Endodermal cell (in vitro differentiated cells): Measurements from ENCODE around the gene CELF2. TPM values are rescaled to one million over a fixed set of nuclear protein-coding genes. Genes with fewer than 3 reads are reported as not detected.

ENCODE experiments used
- DNase-seq: peaks from one replicate; pipeline ENCODE4 v3.0.0-alpha.2; 2017
- H3K27ac ChIP-seq: 2 replicates; pipeline ENCODE4 v1.5.1; 2013; ENCODE audit warnings: mild to moderate bottlenecking, low read depth, low read length, moderate library complexity
- H3K27me3 ChIP-seq: 2 replicates; pipeline ENCODE4 v1.6.1; 2013; ENCODE audit warnings: mild to moderate bottlenecking, low read length, moderate library complexity; ENCODE audit not compliant: insufficient read depth, control insufficient read depth, poor library complexity, severe bottlenecking
- H3K36me3 ChIP-seq: 2 replicates; pipeline ENCODE4 v1.7.0; 2013; ENCODE audit warnings: mild to moderate bottlenecking, low read length, moderate library complexity; ENCODE audit not compliant: control insufficient read depth, insufficient read depth
- H3K4me1 ChIP-seq: one replicate; pipeline ENCODE4 v1.7.0; 2013; ENCODE audit warnings: low read length; ENCODE audit not compliant: control insufficient read depth, insufficient read depth
- H3K4me3 ChIP-seq: 2 replicates; pipeline ENCODE4 v1.5.1; 2013; ENCODE audit warnings: mild to moderate bottlenecking, low read length, moderate library complexity
- H3K9ac ChIP-seq: 2 replicates; pipeline ENCODE4 v1.6.1; 2013; ENCODE audit warnings: mild to moderate bottlenecking, low read length, moderate library complexity; ENCODE audit not compliant: poor library complexity, severe bottlenecking; ENCODE audit errors: extremely low read depth
- H3K9me3 ChIP-seq: 2 replicates; pipeline ENCODE4 v1.6.1; 2013; ENCODE audit warnings: mild to moderate bottlenecking, low read length, moderate library complexity; ENCODE audit not compliant: control insufficient read depth
- H3K27ac Mint-ChIP-seq: 2 replicates; pipeline ENCODE4 v1.8.0; 2020; ENCODE audit warnings: mixed read lengths
- H3K27me3 Mint-ChIP-seq: 2 replicates; pipeline ENCODE4 v1.8.0; 2021; ENCODE audit warnings: mild to moderate bottlenecking, mixed read lengths; ENCODE audit not compliant: insufficient read depth
- H3K36me3 Mint-ChIP-seq: 2 replicates; pipeline ENCODE4 v1.8.0; 2020; ENCODE audit warnings: low read depth, mixed read lengths
- H3K4me1 Mint-ChIP-seq: 2 replicates; pipeline ENCODE4 v1.8.0; 2020; ENCODE audit warnings: mixed read lengths
- H3K4me3 Mint-ChIP-seq: 2 replicates; pipeline ENCODE4 v1.8.0; 2020; ENCODE audit warnings: mild to moderate bottlenecking, moderate library complexity, mixed read lengths
- H3K9me3 Mint-ChIP-seq: 2 replicates; pipeline ENCODE4 v1.8.0; 2020; ENCODE audit warnings: mild to moderate bottlenecking, mixed read lengths
- CTCF ChIP-seq: fragments of 200-600 bp; sonication (generic); conservative IDR thresholded peaks from 2 replicates; pipeline ENCODE4 v1.5.0; 2021; ENCODE audit warnings: antibody characterized with exemption, mild to moderate bottlenecking
- WGBS, 2 experiments: methylation state at CpG; one replicate each; pipeline versions ENCODE4 v1.1.5 to v1.1.7; 2013; ENCODE audit warnings: missing lambda C conversion rate in 2 of 2, mixed read lengths in 1 of 2; ENCODE audit not compliant: insufficient coverage in 1 of 2, insufficient read length in 1 of 2; 5-methylcytosine and 5-hydroxymethylcytosine counted together
- total RNA-seq, 2 donors: library from RNA; stranded (reverse); fragmentation: NEBNext Ultra II Directional in 1 of 2; extraction: Animal tissue kit (Norgen Biotek cat#: 25700) in 1 of 2; gene quantifications; 2 replicates in 1 of 2; 3 replicates in 1 of 2; pipeline ENCODE4 v1.2.1, GENCODE V29; 2021

The CELF2 gene
- total RNA-seq, 2 donors from 2014 or later = 79.9 to 96.1 TPM

- Mint-ChIP-seq H3K9me3 (no peaks in the 10 kb centered on the region), H3K36me3 (peaks cover 53% of the 10 kb centered on the region), H3K27ac (no peak overlapping the region), H3K4me1 (peaks cover 10% of the 10 kb centered on the region), H3K27me3 (no peaks in the 10 kb centered on the region), H3K4me3 (no peak overlapping the region)
- Histone ChIP-seq H3K36me3 (peaks cover 82% of the 10 kb centered on the region), H3K4me1 (no peaks in the 10 kb centered on the region), H3K9ac (no peak overlapping the region), H3K9me3 (no peaks in the 10 kb centered on the region), H3K27me3 (no peaks in the 10 kb centered on the region), H3K27ac (no peak overlapping the region), H3K4me3 (no peak overlapping the region)
- no peak for TF ChIP-seq CTCF
- DNase-seq = no peak
- 92 to 95% methylated on average over 5 to 7 of the region's 7 CpGs for WGBS, 2 experiments
These were observed 243.5 kb downstream of the CELF2 start for GRCh38 chr10:11261143-11261542.

- Mint-ChIP-seq H3K9me3 (no peaks in the 10 kb centered on the region), H3K27me3 (no peaks in the 10 kb centered on the region), H3K36me3 (peaks cover 53% of the 10 kb centered on the region), H3K27ac (no peak overlapping the region), H3K4me3 (no peak overlapping the region), H3K4me1 (peaks cover 17% of the 10 kb centered on the region)
- no peak overlapping the region for H3K27ac ChIP-seq
- no peaks in the 10 kb centered on the region for H3K4me1 ChIP-seq
- no peak for DNase-seq
- H3K4me3 ChIP-seq = no peak overlapping the region
- no peaks in the 10 kb centered on the region for H3K27me3 ChIP-seq
- 94% methylated on average over 3 to 4 of the region's 4 CpGs for WGBS, 2 experiments
- H3K36me3 ChIP-seq = peaks cover 77% of the 10 kb centered on the region
- H3K9ac ChIP-seq = no peak overlapping the region
- TF ChIP-seq CTCF = no peak
- no peaks in the 10 kb centered on the region for H3K9me3 ChIP-seq
These were observed 244.2 kb downstream of the CELF2 start for GRCh38 chr10:11261687-11262493.

- DNase-seq = no peak
- Mint-ChIP-seq H3K27me3 (no peaks in the 10 kb centered on the region), H3K4me3 (no peak overlapping the region), H3K4me1 (peaks cover 22% of the 10 kb centered on the region), H3K36me3 (peaks cover 50% of the 10 kb centered on the region), H3K27ac (no peak overlapping the region), H3K9me3 (no peaks in the 10 kb centered on the region)
- TF ChIP-seq CTCF = no peak
- Histone ChIP-seq H3K9ac (no peak overlapping the region), H3K9me3 (no peaks in the 10 kb centered on the region), H3K36me3 (peaks cover 74% of the 10 kb centered on the region), H3K4me1 (no peaks in the 10 kb centered on the region), H3K4me3 (no peak overlapping the region), H3K27me3 (no peaks in the 10 kb centered on the region), H3K27ac (no peak overlapping the region)
- 95 to 97% methylated on average over 3 to 5 of the region's 5 CpGs for WGBS, 2 experiments
These were observed 245.0 kb downstream of the CELF2 start for GRCh38 chr10:11262494-11263345.
